Mesenchymal stem cell (in vitro differentiated cells and primary cell): ENCODE measurements around the gene LRRC4B. TPM values are rescaled to one million over a fixed set of nuclear protein-coding genes. Genes with fewer than 3 reads are reported as not detected.
"Not testable (repeated sequence)": the region's sequence is repeated elsewhere in the genome, so short reads cannot be mapped to it uniquely, and the experiment has no call there.

Experiments
- DNase-seq: peaks from one replicate; pipeline ENCODE4 v3.0.0-alpha.2; 2013
- H2AFZ ChIP-seq: one replicate; pipeline ENCODE4 v1.6.1; 2013; ENCODE audit warnings: low read depth, mild to moderate bottlenecking, control low read depth, inconsistent platforms, low read length, moderate library complexity
- H2AK5ac ChIP-seq: 2 replicates; pipeline ENCODE4 v1.6.1; 2013; ENCODE audit warnings: low read length, moderate library complexity, mild to moderate bottlenecking, inconsistent platforms; ENCODE audit not compliant: severe bottlenecking
- H2BK120ac ChIP-seq: one replicate; pipeline ENCODE4 v1.6.1; 2013; ENCODE audit warnings: low read depth, mild to moderate bottlenecking, inconsistent platforms, low read length, moderate library complexity
- H2BK12ac ChIP-seq, 2 experiments: one replicate each; pipeline ENCODE4 v1.6.1; 2013; ENCODE audit warnings: inconsistent platforms in 2 of 2, low read length in 2 of 2, mild to moderate bottlenecking in 2 of 2, moderate library complexity in 2 of 2, control low read depth in 1 of 2
- H2BK15ac ChIP-seq: one replicate; pipeline ENCODE4 v1.6.1; 2013; ENCODE audit warnings: mild to moderate bottlenecking, low read depth, inconsistent platforms; ENCODE audit not compliant: poor library complexity, severe bottlenecking
- H2BK5ac ChIP-seq: 2 replicates; pipeline ENCODE4 v1.6.1; 2013; ENCODE audit warnings: low read depth, mild to moderate bottlenecking, low read length, control low read depth, inconsistent platforms; ENCODE audit not compliant: poor library complexity, severe bottlenecking
- H3K14ac ChIP-seq, 2 experiments: one replicate each; pipeline ENCODE4 v1.6.1; 2013; ENCODE audit warnings: inconsistent platforms in 2 of 2, low read length in 2 of 2, control low read depth in 1 of 2, mild to moderate bottlenecking in 1 of 2, moderate library complexity in 1 of 2
- H3K18ac ChIP-seq, 2 experiments: one replicate each; pipeline ENCODE4 v1.6.1; 2013; ENCODE audit warnings: inconsistent platforms in 2 of 2, low read length in 2 of 2, control low read depth in 1 of 2, low read depth in 1 of 2, mild to moderate bottlenecking in 1 of 2
- H3K23ac ChIP-seq, 2 experiments: one replicate each; pipeline ENCODE4 v1.6.1; 2013; ENCODE audit warnings: inconsistent platforms in 2 of 2, low read length in 2 of 2, mild to moderate bottlenecking in 2 of 2, moderate library complexity in 2 of 2, control low read depth in 1 of 2
- H3K27ac ChIP-seq: 2 replicates; pipeline ENCODE4 v1.5.1; 2013; ENCODE audit warnings: mild to moderate bottlenecking, moderate library complexity, low read length, control low read depth, inconsistent platforms; ENCODE audit not compliant: poor library complexity, severe bottlenecking
- H3K27me3 ChIP-seq, 2 experiments: 2 replicates each; pipeline versions ENCODE4 v1.6.1 to v1.7.0; 2013; ENCODE audit warnings: low read length in 2 of 2, mild to moderate bottlenecking in 2 of 2, moderate library complexity in 2 of 2, control low read depth in 1 of 2, inconsistent platforms in 1 of 2; ENCODE audit not compliant: control insufficient read depth in 1 of 2, insufficient read depth in 1 of 2
- H3K36me3 ChIP-seq, 2 experiments: 2 replicates each; pipeline versions ENCODE4 v1.6.1 to v1.7.0; 2013; ENCODE audit warnings: low read length in 2 of 2, control low read depth in 1 of 2, inconsistent platforms in 1 of 2, low read depth in 1 of 2, mild to moderate bottlenecking in 1 of 2; ENCODE audit not compliant: insufficient read depth in 2 of 2, control insufficient read depth in 1 of 2
- H3K4ac ChIP-seq, 2 experiments: one replicate each; pipeline ENCODE4 v1.6.1; 2013; ENCODE audit warnings: inconsistent platforms in 2 of 2, low read length in 2 of 2, mild to moderate bottlenecking in 2 of 2, moderate library complexity in 2 of 2, control low read depth in 1 of 2, low read depth in 1 of 2
- H3K4me1 ChIP-seq: 2 replicates; pipeline ENCODE4 v1.6.1; 2013; ENCODE audit warnings: low read depth, low read length, control low read depth; ENCODE audit not compliant: control insufficient read depth, insufficient read depth
- H3K4me2 ChIP-seq: 2 replicates; pipeline ENCODE4 v1.6.1; 2013; ENCODE audit warnings: low read length, mild to moderate bottlenecking, inconsistent platforms; ENCODE audit not compliant: poor library complexity, severe bottlenecking
- H3K4me3 ChIP-seq, 2 experiments: 2 replicates each; pipeline versions ENCODE4 v1.5.1 to v1.7.0; 2013; ENCODE audit warnings: low read length in 2 of 2, mild to moderate bottlenecking in 2 of 2, control low read depth in 1 of 2, low read depth in 1 of 2; ENCODE audit not compliant: insufficient read depth in 1 of 2
- H3K79me1 ChIP-seq: replicated peaks from 2 replicates; pipeline ENCODE4 v1.6.1; 2013; ENCODE audit warnings: mild to moderate bottlenecking, control low read depth, low read length, inconsistent platforms; ENCODE audit not compliant: poor library complexity, severe bottlenecking
- H3K9ac ChIP-seq: 2 replicates; pipeline ENCODE4 v1.7.0; 2013; ENCODE audit warnings: mild to moderate bottlenecking, low read length, moderate library complexity
- H3K9me3 ChIP-seq: 2 replicates; pipeline ENCODE4 v1.7.0; 2013; ENCODE audit warnings: mild to moderate bottlenecking, low read length; ENCODE audit not compliant: control insufficient read depth
- H4K8ac ChIP-seq: one replicate; pipeline ENCODE4 v1.6.1; 2013; ENCODE audit warnings: inconsistent platforms, mild to moderate bottlenecking, low read length, moderate library complexity
- H4K91ac ChIP-seq: one replicate; pipeline ENCODE4 v1.6.1; 2013; ENCODE audit warnings: mild to moderate bottlenecking, low read length, inconsistent platforms
- WGBS: methylation state at CpG from one replicate; pipeline ENCODE4 v1.1.7; 2013; ENCODE audit warnings: mixed read lengths; 5-methylcytosine and 5-hydroxymethylcytosine counted together
- polyA plus RNA-seq, 2 experiments: library from polyadenylated mRNA; stranded (reverse); fragments of 200-250 nt; gene quantifications; one replicate each; pipeline ENCODE4 v1.2.3, GENCODE V29; 2013

Gene LRRC4B
- not detected for polyA plus RNA-seq (2013, experiment 1 of 2)
- 0.03 TPM for polyA plus RNA-seq (2013, experiment 2 of 2)

- Histone ChIP-seq H3K14ac (no peak within 1 kb of the TSS), H3K4ac (no peak within 1 kb of the TSS), H3K36me3 (no peaks in the 10 kb centered on the region), H3K79me1 (no peaks in the 10 kb centered on the region), H3K9ac (no peak within 1 kb of the TSS), H3K27me3 (peaks cover 0 to 56% of the 10 kb centered on the region in 2 experiments), H3K4me1 (no peaks in the 10 kb centered on the region), H2BK15ac (no peak within 1 kb of the TSS), H3K18ac (no peak within 1 kb of the TSS), H4K91ac (no peak within 1 kb of the TSS), H2BK120ac (no peak within 1 kb of the TSS), H2BK12ac (no peak within 1 kb of the TSS), H3K9me3 (no peaks in the 10 kb centered on the region), H3K23ac (no peak within 1 kb of the TSS), H3K4me2 (no peak within 1 kb of the TSS), H2AK5ac (no peak within 1 kb of the TSS), H3K27ac (no peak within 1 kb of the TSS), H2BK5ac (no peak within 1 kb of the TSS), H4K8ac (no peak within 1 kb of the TSS), H3K4me3 (no peak within 1 kb of the TSS), H2AFZ (no peak within 1 kb of the TSS)
- WGBS = 48% methylated on average over 36 of the region's 65 CpGs
- no peak for DNase-seq
Observed at GRCh38 chr19:50567882-50568727, at the start of gene LRRC4B. Gene LRRC4B (minus strand): TSS chr19:50568435. CDS start chr19:50548838, 19,597 bp downstream.

- not testable (repeated sequence) for H2BK12ac ChIP-seq, H2BK5ac ChIP-seq, H3K27me3 ChIP-seq, H3K14ac ChIP-seq, H2BK120ac ChIP-seq, H3K9me3 ChIP-seq, H4K8ac ChIP-seq, H3K18ac ChIP-seq, H2BK15ac ChIP-seq, H3K27ac ChIP-seq, H3K4me2 ChIP-seq, H2AK5ac ChIP-seq, H3K9ac ChIP-seq, DNase-seq, H4K91ac ChIP-seq, H2AFZ ChIP-seq, H3K4me1 ChIP-seq, H3K36me3 ChIP-seq, H3K4me3 ChIP-seq, H3K23ac ChIP-seq, H3K4ac ChIP-seq, H3K79me1 ChIP-seq
- WGBS = 70% methylated on average over 5 of the region's 11 CpGs
Observed at GRCh38 chr19:50612504-50613404, 44.5 kb upstream of the LRRC4B start.

- Histone ChIP-seq H3K9ac (no peak overlapping the region), H3K9me3 (no peaks in the 10 kb centered on the region), H3K4me2 (no peak overlapping the region), H4K8ac (no peak overlapping the region), H2BK120ac (no peak overlapping the region), H2AFZ (no peak overlapping the region), H3K18ac (no peak overlapping the region), H3K4me3 (peak overlapping the region in 1 of 2 experiments; percentile 44), H3K4me1 (no peaks in the 10 kb centered on the region), H3K27ac (no peak overlapping the region), H2BK15ac (no peak overlapping the region), H2AK5ac (no peak overlapping the region), H3K23ac (no peak overlapping the region), H3K27me3 (peaks cover 0 to 13% of the 10 kb centered on the region in 2 experiments), H3K36me3 (no peaks in the 10 kb centered on the region), H2BK5ac (no peak overlapping the region), H3K4ac (no peak overlapping the region), H2BK12ac (no peak overlapping the region), H3K14ac (no peak overlapping the region), H4K91ac (no peak overlapping the region), H3K79me1 (no peaks in the 10 kb centered on the region)
- no peak for DNase-seq
- 67% methylated on average over 56 of the region's 56 CpGs for WGBS
Observed at GRCh38 chr19:50607874-50608785, 39.9 kb upstream of the LRRC4B start.
